ENCODE measurements around the gene SYNGR2. TPM values are rescaled to one million over a fixed set of nuclear protein-coding genes. Genes with fewer than 3 reads are reported as not detected.

Gene SYNGR2
- total and polyA plus RNA-seq, 2 of the 8 experiments (the other 6 are each of a cell fraction or from before 2014, with no cell fraction given) = 50.0 to 139 TPM

DNA sequence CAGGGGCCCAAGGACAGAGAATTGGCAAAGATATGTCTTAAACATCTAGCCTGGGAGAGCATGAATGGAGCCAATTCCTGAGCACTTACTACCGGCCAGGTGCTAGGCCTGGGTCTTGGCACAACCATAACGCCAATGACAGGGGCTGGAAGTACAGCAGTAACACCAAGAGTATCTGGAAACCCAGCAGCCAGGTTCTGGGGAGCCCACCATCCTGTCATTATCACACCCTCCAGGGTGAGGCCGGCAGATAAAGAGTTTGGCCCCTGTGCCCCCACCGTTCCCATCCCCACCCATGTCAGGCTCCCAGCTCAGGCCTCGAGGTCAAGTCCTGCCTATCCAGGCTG, 38.3 kb upstream of the SYNGR2 start (continued):
- TF ChIP-seq TEAD4 (IDR thresholded peaks at IDR 0.05; ENCODE audit: low read depth, low read length) (no peak), HDAC2 (IDR thresholded peaks at IDR 0.05; ENCODE audit: borderline replicate concordance in 1 of 2, low read depth in 2 of 2, low read length in 2 of 2) (no peak)

Data from H1 (cell line).